Fibroblast of skin of right biceps (primary cell): Measurements from ENCODE around the gene HUS1B.
A peak's percentile ranks its signal among the peaks of the same experiment; 100 is the strongest.
"Not testable (repeated sequence)": the region's sequence is repeated elsewhere in the genome, so short reads cannot be mapped to it uniquely, and the experiment has no call there.

Experiments
- DNase-seq: peaks from one replicate; pipeline ENCODE4 v3.0.0-alpha.2; 2013

The HUS1B gene

GRCh38 chr6:656460-657252 lies at the start of gene HUS1B:
Gene HUS1B, minus strand, starts transcription at chr6:657100. Its CDS starts 156 bp downstream, at chr6:656944.
- no peak for DNase-seq

DNA sequence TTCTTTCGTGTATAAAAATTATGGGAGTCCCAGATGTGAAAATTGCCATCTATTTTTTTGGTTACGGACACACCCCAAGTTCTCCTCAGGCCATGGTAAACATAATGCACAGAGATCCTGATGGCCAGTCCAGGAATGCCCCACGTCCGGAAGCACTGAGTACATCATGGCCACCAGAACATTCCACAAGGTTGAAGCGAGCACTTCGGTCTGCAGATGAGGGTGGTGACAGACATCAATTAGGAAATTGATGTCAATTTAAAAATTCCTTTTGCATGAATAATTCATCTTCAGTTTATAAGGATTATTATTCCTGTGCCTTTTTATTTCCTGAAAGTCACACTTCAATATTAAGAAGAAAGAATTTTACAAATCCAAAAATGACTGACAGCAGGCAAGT lies 49.2 kb upstream of the HUS1B start:
- peak; percentile 64 for DNase-seq

DNA sequence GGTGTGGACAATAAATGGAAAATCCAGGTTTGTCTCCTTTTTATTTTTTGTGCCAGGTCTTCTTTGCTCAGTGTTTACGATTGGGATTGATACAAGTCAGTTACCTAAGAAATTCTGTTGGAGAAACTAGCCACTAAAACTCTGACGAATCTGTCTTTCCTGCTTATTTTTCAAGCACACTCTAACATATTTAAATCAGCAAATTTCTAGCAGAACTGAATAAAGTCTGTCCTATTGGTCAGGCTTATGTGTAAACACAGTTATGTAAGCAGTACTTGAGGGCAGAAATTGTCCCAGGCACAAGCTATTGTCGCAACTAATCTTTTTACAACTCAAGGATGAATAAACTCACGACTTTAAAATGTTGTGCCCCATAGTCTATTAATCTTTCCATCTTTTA lies 48.1 kb upstream of the HUS1B start:
- DNase-seq: no peak

GRCh38 chr6:704046-704445 lies 47.1 kb upstream of the HUS1B start:
- DNase-seq: peak; percentile 40

- peak; percentile 58 for DNase-seq
These were observed 46.7 kb upstream of the HUS1B start for GRCh38 chr6:703552-703951.

GRCh38 chr6:701700-702479 lies 45.0 kb upstream of the HUS1B start:
- DNase-seq: no peak

GRCh38 chr6:701215-701614 lies 44.3 kb upstream of the HUS1B start:
- no peak for DNase-seq

DNA sequence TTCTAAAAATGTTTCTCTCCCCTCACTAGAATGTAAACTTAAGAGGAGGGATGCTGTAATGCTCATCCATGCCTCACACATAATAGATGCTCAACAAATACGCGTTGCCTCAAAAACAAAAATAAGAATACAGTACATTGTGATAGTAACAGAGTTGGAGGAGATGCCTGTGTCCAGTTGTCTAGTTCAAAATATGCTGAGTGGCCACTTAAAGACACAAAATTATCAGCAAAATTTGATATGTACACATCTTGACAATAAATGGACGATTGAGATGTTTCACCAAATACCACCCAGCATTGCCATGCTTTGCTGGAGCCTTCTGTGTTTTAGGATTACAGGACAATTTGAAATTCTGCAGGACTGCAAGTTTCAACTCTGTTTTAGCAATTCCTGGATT lies 43.6 kb upstream of the HUS1B start:
- DNase-seq: no peak

DNA sequence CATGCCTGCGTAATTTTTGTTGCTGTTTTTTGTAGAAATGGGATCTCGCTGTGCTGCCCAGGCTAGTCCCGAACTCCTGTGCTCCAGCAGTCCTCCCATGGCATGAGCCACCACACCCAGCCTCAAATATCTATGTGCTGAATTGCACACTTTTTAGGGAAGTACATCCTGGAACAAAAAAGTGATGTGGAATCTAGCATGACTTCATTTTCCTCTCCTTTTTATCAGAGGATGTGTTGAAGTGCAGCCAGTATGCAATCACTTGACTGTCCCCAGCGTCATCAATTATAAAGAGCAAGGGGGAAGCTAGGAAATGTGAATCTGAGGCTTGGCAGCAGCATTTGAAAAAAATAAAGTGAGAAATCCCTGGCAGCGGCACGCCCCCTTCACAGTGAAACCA lies 42.4 kb upstream of the HUS1B start:
- no peak for DNase-seq

DNA sequence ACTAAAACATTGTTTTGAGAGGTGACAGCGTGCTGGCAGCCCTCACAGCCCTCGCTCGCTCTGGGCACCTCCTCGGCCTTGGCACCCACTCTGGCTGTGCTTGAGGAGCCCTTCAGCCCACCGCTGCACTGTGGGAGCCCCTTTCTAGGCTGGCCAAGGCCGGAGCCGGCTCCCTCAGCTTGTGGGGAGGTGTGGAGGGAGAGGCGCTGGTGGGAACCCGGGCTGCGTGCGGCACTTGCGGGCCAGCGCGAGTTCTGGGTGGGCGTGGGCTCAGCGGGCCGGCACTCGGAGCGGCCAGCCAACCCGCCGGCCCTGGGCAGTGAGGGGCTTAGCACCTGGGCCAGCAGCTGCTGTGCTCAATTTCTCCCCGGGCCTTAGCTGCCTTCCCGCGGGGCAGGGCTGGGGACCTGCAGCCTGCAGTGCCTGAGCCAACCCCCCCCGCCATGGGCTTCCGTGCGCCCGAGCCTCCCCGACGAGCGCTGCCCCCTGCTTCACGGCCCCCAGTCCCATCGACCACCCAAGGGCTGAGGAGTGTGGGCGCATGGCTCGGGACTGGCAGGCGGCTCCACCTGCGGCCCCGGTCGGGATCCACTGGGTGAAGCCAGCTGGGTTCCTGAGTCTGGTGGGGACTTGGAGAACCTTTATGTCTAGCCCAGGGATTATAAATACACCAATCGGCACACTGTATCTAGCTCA lies 37.7 kb upstream of the HUS1B start:
- not testable (repeated sequence) for DNase-seq

DNA sequence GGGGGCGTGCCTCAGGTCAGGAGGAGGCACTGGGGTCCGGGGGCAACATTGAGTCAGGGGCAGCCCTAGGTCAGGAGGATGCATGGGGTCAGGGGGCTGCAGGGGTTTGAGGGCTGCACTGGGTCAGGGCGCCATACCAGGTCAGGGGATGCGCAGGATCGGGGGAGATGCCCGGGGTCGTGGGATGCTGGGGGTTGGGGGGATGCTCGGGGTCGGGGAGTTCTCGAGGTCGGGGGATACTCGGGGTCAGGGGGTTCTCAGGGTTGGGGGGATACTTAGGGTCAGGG lies 36.8 kb upstream of the HUS1B start:
- no peak for DNase-seq

DNA sequence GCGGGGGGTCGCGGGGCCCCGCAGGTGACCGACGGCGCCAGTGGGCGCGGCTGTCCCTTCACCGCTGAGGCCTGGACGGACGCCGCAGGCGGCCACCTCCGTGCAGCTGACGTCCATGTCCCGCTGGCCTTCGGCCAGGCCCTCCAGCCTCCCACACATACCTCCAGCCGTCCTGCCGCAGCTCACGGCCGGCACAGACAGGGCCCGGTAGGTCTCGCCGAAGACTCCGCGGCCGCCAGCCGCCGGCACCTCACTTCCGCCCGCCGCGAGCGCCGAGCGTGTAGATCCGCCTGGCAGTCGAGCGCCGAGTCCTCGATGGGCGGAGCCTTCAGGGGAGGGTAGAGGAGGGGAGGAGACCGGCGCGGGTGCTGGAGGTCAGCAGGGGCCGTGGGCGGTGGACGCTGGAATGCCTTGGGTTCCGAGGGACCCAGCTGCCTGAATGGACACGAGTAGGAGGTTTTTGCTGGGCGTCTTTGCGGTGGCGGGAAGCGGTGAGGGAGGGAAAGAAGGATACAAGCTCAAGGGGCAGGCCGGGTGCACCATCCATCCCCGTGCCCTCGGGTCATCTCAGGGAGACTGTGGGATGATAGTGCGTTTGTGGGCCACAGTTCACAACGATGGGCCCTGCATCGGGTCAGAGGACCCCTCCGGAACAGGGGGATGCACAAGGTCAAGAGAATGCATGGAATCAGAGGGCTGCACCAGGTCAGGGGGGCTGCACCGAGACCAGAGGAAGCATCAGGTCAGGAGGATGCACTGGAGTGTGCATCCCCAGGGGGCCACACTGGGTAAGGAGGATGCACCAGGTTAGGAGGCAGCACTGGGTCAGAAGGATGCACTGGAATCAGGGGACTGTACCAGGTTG lies 36.2 kb upstream of the HUS1B start, which contains the start of gene EXOC2:
TSS of gene EXOC2 (minus strand) at position 282 of the 865 bp plus-strand sequence. CDS start 55,321 bp downstream, outside the sequence.
- peak; percentile 84 for DNase-seq

- DNase-seq: peak; percentile 21
These were observed 35.5 kb upstream of the HUS1B start for GRCh38 chr6:692356-692851.

DNA sequence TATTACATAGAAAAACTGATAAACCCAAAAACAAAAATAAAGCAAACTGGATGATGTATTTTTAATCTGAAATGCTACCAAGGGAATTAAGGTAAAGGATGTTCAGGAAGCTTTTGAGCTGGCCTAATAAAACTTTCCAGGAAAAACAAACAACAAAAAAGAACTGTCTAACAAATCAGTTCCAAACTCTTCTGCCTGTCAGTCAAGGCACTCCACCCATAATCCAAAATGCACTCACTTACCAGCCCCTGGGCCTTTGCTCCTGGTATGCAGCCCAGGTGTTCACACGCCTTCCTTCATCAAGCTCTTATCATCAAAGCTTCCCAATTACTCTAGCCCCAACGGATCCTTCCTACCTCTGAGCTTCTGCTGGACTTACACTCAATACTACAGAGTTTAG lies 32.3 kb upstream of the HUS1B start:
- DNase-seq: no peak

GRCh38 chr6:686497-686896 lies 29.6 kb upstream of the HUS1B start:
- peak; percentile 51 for DNase-seq

GRCh38 chr6:684831-685636 lies 28.1 kb upstream of the HUS1B start:
- DNase-seq: peak; percentile 65

GRCh38 chr6:683742-684440 lies 27.0 kb upstream of the HUS1B start:
- DNase-seq: peak; percentile 96

DNA sequence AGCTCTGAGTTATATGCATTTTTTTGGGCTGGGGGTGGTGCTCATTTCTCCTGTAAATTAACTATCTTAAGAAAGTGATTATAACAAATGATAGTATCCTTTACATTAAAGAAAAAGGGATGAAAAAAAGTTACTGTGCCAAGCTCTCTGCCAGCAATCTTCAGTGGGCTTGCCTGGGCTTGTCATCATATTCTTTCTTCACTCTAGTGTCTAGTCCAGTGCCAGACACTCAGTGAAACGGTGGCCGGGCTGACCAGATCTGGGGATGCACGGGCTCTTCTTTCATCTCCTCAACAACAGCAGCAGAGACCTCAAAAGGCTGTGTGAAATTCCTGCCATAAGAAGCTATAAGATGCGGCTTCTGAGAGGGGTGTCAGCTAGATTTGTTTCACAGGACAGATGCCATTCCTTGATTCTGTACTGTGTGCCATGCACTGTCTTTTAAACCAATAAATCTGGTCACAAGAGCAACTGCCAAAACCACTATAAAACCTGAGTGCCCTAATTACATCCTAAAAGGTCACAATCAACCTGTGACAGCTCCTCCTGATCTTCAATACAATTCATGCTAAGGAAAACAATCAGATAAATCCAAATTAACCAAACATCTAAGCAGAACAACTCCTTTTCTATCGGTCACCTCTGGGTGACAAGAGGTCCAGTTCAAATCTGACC lies 23.9 kb upstream of the HUS1B start:
- no peak for DNase-seq

GRCh38 chr6:680251-680650 lies 23.4 kb upstream of the HUS1B start:
- DNase-seq: no peak

- DNase-seq: peak; percentile 36
These were observed 22.4 kb upstream of the HUS1B start for GRCh38 chr6:679282-679681.
